ENCODE data around the gene FAM204A. TPM values are rescaled to one million over a fixed set of nuclear protein-coding genes. Genes with fewer than 3 reads are reported as not detected.

Gene FAM204A
- total RNA-seq, 4 donors from 2014 or later = 45.7 to 65.2 (median 55.0) TPM

DNA sequence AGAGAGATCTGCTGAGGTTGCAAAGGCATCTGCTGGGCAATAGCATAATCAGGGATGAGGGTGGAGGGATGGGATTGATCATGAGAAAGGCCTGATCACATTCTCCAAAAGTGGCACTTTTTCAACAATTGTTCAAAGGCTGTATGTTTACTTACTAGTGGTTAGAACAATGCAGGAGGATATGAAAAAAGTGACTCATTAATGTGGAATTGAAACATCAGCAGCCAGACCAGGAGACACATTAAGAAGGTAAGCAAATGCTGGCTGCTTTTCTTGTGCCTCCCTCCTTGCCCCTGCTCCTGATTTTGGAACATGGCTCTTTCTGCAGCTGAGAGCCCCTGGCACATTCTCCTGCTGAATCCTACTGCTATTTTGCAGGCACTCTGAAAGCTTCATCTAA lies 63.5 kb downstream of the FAM204A start:
- Histone ChIP-seq H3K27me3 (no peaks in the 10 kb centered on the region), H3K4me3 (replicated peaks in 1 of 3) (no peak overlapping the region), H3K9me3 (no peaks in the 10 kb centered on the region), H3K4me1 (no peaks in the 10 kb centered on the region), H3K27ac (no peak overlapping the region), H3K36me3 (no peaks in the 10 kb centered on the region)
- TF ChIP-seq, protein P1, sequence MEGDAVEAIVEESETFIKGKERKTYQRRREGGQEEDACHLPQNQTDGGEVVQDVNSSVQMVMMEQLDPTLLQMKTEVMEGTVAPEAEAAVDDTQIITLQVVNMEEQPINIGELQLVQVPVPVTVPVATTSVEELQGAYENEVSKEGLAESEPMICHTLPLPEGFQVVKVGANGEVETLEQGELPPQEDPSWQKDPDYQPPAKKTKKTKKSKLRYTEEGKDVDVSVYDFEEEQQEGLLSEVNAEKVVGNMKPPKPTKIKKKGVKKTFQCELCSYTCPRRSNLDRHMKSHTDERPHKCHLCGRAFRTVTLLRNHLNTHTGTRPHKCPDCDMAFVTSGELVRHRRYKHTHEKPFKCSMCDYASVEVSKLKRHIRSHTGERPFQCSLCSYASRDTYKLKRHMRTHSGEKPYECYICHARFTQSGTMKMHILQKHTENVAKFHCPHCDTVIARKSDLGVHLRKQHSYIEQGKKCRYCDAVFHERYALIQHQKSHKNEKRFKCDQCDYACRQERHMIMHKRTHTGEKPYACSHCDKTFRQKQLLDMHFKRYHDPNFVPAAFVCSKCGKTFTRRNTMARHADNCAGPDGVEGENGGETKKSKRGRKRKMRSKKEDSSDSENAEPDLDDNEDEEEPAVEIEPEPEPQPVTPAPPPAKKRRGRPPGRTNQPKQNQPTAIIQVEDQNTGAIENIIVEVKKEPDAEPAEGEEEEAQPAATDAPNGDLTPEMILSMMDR (IDR thresholded peaks at IDR 0.05) = no peak
- TF ChIP-seq POLR2A (IDR thresholded peaks at IDR 0.05) = no peak
- intact Hi-C loops (cut with DNase I) = no loop called here
- DNase-seq = no peak

DNA sequence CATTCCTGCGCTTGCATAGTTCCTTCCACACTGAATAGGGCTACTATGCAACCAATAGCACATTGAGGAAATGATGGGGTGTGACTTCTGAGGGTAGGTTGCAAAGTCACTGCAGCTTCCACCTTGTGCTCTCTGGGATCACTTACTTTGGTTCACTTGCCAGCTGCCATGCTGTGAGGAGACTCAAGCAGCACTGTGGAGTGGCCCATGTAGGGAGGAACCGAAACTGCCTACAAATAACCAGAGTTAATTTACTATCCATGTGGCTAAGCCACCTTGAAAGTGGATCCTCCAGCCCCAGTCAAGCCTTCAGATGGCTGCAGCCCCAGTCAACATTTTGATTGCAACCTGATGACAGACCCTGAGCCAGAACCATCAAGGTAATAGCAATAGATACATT lies 64.3 kb downstream of the FAM204A start:
- H3K27ac ChIP-seq = no peak overlapping the region
- no peaks in the 10 kb centered on the region for H3K4me1 ChIP-seq
- no peaks in the 10 kb centered on the region for H3K9me3 ChIP-seq
- TF ChIP-seq POLR2A (IDR thresholded peaks at IDR 0.05) = no peak
- TF ChIP-seq, protein P1 (IDR thresholded peaks at IDR 0.05) = no peak
- H3K27me3 ChIP-seq = no peaks in the 10 kb centered on the region
- 73 to 100% methylated on average over 1 to 2 of the region's 2 CpGs for WGBS, 2 donors
- DNase-seq = no peak
- no peak overlapping the region for H3K4me3 ChIP-seq (replicated peaks in 1 of 3)
- no peaks in the 10 kb centered on the region for H3K36me3 ChIP-seq
- intact Hi-C loops (cut with DNase I) = no loop called here

DNA sequence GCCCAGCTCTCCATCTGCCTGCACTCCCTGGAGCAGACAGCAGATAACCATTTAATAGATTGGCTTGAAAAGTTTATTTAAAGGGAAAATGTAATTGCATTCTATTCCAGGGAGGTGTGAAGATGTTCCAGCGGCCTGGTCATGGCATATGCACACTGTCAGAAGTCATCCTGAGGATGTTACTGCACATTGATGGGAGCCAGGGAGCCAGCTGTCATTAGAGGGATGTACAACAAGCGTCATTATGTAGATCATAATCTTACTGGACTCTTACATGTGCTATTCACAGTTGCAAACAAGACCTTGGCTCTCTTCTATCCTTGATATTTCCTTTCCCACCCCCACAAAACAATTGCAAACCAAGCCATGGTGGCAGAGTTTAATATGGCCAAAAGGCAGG lies 65.4 kb downstream of the FAM204A start:
- intact Hi-C loops (cut with DNase I) = no loop called here
- TF ChIP-seq POLR2A (IDR thresholded peaks at IDR 0.05) = no peak
- TF ChIP-seq, protein P1 (IDR thresholded peaks at IDR 0.05) = no peak
- 76 to 83% methylated on average over 2 of the region's 2 CpGs for WGBS, 2 donors
- H3K27me3 ChIP-seq = no peaks in the 10 kb centered on the region
- no peak overlapping the region for H3K27ac ChIP-seq
- no peak for DNase-seq
- H3K36me3 ChIP-seq = no peaks in the 10 kb centered on the region
- H3K4me1 ChIP-seq = no peaks in the 10 kb centered on the region
- no peaks in the 10 kb centered on the region for H3K9me3 ChIP-seq
- H3K4me3 ChIP-seq (replicated peaks in 1 of 3) = no peak overlapping the region

DNA sequence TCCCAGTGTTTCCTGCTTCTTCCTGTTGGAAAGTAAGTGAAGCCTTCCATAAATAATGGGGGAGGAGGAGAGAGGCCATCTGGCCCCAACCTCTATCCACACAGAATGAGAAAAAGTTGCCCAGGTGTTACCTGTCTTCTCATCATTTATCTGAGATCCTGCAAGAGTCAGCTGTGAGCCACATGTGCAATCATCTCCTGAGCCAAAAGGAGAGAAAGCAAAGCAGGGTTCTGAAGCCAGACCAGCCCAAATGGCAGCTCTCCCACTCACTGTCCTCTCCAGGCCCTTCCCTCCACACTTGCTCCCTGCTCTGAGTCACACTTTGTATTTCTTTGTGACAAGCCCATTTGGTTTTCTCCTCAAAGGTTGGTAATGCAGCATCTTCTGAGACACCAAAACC lies 65.9 kb downstream of the FAM204A start:
- Histone ChIP-seq H3K4me3 (replicated peaks in 1 of 3) (no peak overlapping the region), H3K27ac (no peak overlapping the region), H3K36me3 (no peaks in the 10 kb centered on the region), H3K9me3 (no peaks in the 10 kb centered on the region), H3K4me1 (no peaks in the 10 kb centered on the region), H3K27me3 (no peaks in the 10 kb centered on the region)
- TF ChIP-seq, protein P1 (IDR thresholded peaks at IDR 0.05) = no peak
- no peak for TF ChIP-seq POLR2A (IDR thresholded peaks at IDR 0.05)
- intact Hi-C loops (cut with DNase I) = no loop called here
- DNase-seq = no peak

DNA sequence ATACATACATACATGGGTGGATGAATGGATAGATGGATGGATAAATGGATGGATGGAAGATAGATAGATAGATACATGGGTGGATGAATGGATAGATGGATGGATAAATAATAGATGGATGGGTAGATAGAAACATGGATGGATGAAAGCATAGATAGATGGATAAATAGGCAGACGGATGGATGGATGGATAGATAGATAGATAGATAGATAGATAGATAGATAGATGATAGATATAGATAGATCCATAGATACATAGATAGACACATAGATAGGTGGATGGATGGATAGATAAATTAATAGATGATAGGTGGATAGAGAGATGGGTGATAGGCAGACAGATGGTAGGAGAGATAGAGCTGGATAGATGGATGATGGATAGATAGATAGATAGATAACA lies 68.5 kb downstream of the FAM204A start:
- Histone ChIP-seq H3K27ac (no peak overlapping the region), H3K4me1 (no peaks in the 10 kb centered on the region), H3K27me3 (no peaks in the 10 kb centered on the region), H3K4me3 (replicated peaks in 1 of 3) (no peak overlapping the region), H3K36me3 (no peaks in the 10 kb centered on the region), H3K9me3 (no peaks in the 10 kb centered on the region)
- whole genome bisulfite sequencing, 2 donors = 91 to 98% methylated on average over 1 of the region's 1 CpG
- TF ChIP-seq, protein P1 (IDR thresholded peaks at IDR 0.05) = no peak
- TF ChIP-seq POLR2A (IDR thresholded peaks at IDR 0.05) = no peak
- no peak for DNase-seq
- intact Hi-C loops (cut with DNase I) = no loop called here
